ENCODE data around the gene BCAS1.

Gene BCAS1

GRCh38 chr20:54076259-54076658 lies 5.9 kb upstream of the BCAS1 start:
- DNase-seq (ENCODE audit: low spot score): no peak

- DNase-seq (ENCODE audit: low spot score): no peak
Measured at GRCh38 chr20:54075322-54075721, 4.9 kb upstream of the BCAS1 start.

GRCh38 chr20:54074511-54074910 lies 4.1 kb upstream of the BCAS1 start:
- DNase-seq (ENCODE audit: low spot score): no peak

GRCh38 chr20:54073288-54073687 lies 2.9 kb upstream of the BCAS1 start:
- no peak for DNase-seq (ENCODE audit: low spot score)

GRCh38 chr20:54069501-54069971 lies 858 bp downstream of the BCAS1 start:
- DNase-seq (ENCODE audit: low spot score): no peak

GRCh38 chr20:54068966-54069365 lies 1.4 kb downstream of the BCAS1 start:
- DNase-seq (ENCODE audit: low spot score): no peak

GRCh38 chr20:54068495-54068894 lies 1.9 kb downstream of the BCAS1 start:
- no peak for DNase-seq (ENCODE audit: low spot score)

- no peak for DNase-seq (ENCODE audit: low spot score)
Measured at GRCh38 chr20:54067606-54068174, 2.7 kb downstream of the BCAS1 start.

GRCh38 chr20:54065601-54066038 lies 4.8 kb downstream of the BCAS1 start:
- DNase-seq (ENCODE audit: low spot score): no peak

GRCh38 chr20:54064939-54065338 lies 5.5 kb downstream of the BCAS1 start:
- DNase-seq (ENCODE audit: low spot score): no peak

- no peak for DNase-seq (ENCODE audit: low spot score)
Measured at GRCh38 chr20:54063992-54064676, 6.3 kb downstream of the BCAS1 start.

- no peak for DNase-seq (ENCODE audit: low spot score)
Measured at GRCh38 chr20:54063580-54063979, 6.8 kb downstream of the BCAS1 start.

- DNase-seq (ENCODE audit: low spot score): peak; percentile 76
Measured at GRCh38 chr20:54062812-54063280, 7.5 kb downstream of the BCAS1 start.

- DNase-seq (ENCODE audit: low spot score): no peak
Measured at GRCh38 chr20:54061101-54061881, 9.1 kb downstream of the BCAS1 start.

GRCh38 chr20:54059691-54060364 lies 10.6 kb downstream of the BCAS1 start:
- DNase-seq (ENCODE audit: low spot score): no peak

- no peak for DNase-seq (ENCODE audit: low spot score)
Measured at GRCh38 chr20:54058420-54059139, 11.8 kb downstream of the BCAS1 start.

GRCh38 chr20:54056762-54057639 lies 13.4 kb downstream of the BCAS1 start:
- DNase-seq (ENCODE audit: low spot score): no peak

- DNase-seq (ENCODE audit: low spot score): no peak
Measured at GRCh38 chr20:54054516-54054915, 15.9 kb downstream of the BCAS1 start.

- DNase-seq (ENCODE audit: low spot score): no peak
Measured at GRCh38 chr20:54051068-54051467, 19.3 kb downstream of the BCAS1 start.

GRCh38 chr20:54048891-54049545 lies 21.4 kb downstream of the BCAS1 start:
- DNase-seq (ENCODE audit: low spot score): no peak

Measured in globus pallidus (tissue), 1 donor.